KG1 (cell line): Measurements from ENCODE around the gene MAP6D1.
A peak's percentile ranks its signal among the peaks of the same experiment; 100 is the strongest.

Source experiments
- DNase-seq: peaks from one replicate; lab custom pipeline; 2025; lab: John Stamatoyannopoulos, UW

MAP6D1 gene

GRCh38 chr3:183825456-183826161 is at the start of gene MAP6D1:
MAP6D1 (minus strand) TSS chr3:183825577; CDS start chr3:183825547, 30 bp downstream.
- DNase-seq, result peak; percentile 17

GRCh38 chr3:183873914-183874313 is 48.5 kb upstream of the MAP6D1 start:
- DNase-seq, result no peak

GRCh38 chr3:183871541-183871940 is 46.2 kb upstream of the MAP6D1 start:
- DNase-seq, result no peak

GRCh38 chr3:183870563-183870962 is 45.2 kb upstream of the MAP6D1 start:
- DNase-seq, result no peak

- DNase-seq, result no peak
Measured at GRCh38 chr3:183868796-183869195, 43.4 kb upstream of the MAP6D1 start.

- DNase-seq, result no peak
Measured at GRCh38 chr3:183862610-183863009, 37.2 kb upstream of the MAP6D1 start.

GRCh38 chr3:183857863-183858262 is 32.5 kb upstream of the MAP6D1 start:
- DNase-seq, result no peak

- no peak for DNase-seq
Measured at GRCh38 chr3:183854318-183855035, 29.1 kb upstream of the MAP6D1 start.

GRCh38 chr3:183845608-183846288 is 20.4 kb upstream of the MAP6D1 start:
- DNase-seq, result no peak

- no peak for DNase-seq
Measured at GRCh38 chr3:183845090-183845489, 19.7 kb upstream of the MAP6D1 start.

GRCh38 chr3:183844606-183845005 is 19.2 kb upstream of the MAP6D1 start:
- DNase-seq, result no peak

- DNase-seq, result no peak
Measured at GRCh38 chr3:183839751-183840150, 14.4 kb upstream of the MAP6D1 start.

GRCh38 chr3:183837894-183838293 is 12.5 kb upstream of the MAP6D1 start:
- DNase-seq, result no peak

- no peak for DNase-seq
Measured at GRCh38 chr3:183837390-183837789, 12.0 kb upstream of the MAP6D1 start.

- DNase-seq, result no peak
Measured at GRCh38 chr3:183833516-183833915, 8.1 kb upstream of the MAP6D1 start.

- DNase-seq, result no peak
Measured at GRCh38 chr3:183830187-183830586, 4.8 kb upstream of the MAP6D1 start.

GRCh38 chr3:183829466-183829865 is 4.1 kb upstream of the MAP6D1 start:
- no peak for DNase-seq

GRCh38 chr3:183828538-183828870 is 3.1 kb upstream of the MAP6D1 start:
- no peak for DNase-seq

- DNase-seq, result no peak
Measured at GRCh38 chr3:183827809-183828537, 2.6 kb upstream of the MAP6D1 start.

- no peak for DNase-seq
Measured at GRCh38 chr3:183826448-183827250, 1.3 kb upstream of the MAP6D1 start.

GRCh38 chr3:183824761-183825455 is 469 bp downstream of the MAP6D1 start:
- no peak for DNase-seq
